ENCODE data around the gene INTS11. TPM values are rescaled to one million over a fixed set of nuclear protein-coding genes. Genes with fewer than 3 reads are reported as not detected.

The INTS11 gene
- total and polyA plus RNA-seq, 2 experiments from 2014 or later, result 75.8 to 124 TPM

DNA sequence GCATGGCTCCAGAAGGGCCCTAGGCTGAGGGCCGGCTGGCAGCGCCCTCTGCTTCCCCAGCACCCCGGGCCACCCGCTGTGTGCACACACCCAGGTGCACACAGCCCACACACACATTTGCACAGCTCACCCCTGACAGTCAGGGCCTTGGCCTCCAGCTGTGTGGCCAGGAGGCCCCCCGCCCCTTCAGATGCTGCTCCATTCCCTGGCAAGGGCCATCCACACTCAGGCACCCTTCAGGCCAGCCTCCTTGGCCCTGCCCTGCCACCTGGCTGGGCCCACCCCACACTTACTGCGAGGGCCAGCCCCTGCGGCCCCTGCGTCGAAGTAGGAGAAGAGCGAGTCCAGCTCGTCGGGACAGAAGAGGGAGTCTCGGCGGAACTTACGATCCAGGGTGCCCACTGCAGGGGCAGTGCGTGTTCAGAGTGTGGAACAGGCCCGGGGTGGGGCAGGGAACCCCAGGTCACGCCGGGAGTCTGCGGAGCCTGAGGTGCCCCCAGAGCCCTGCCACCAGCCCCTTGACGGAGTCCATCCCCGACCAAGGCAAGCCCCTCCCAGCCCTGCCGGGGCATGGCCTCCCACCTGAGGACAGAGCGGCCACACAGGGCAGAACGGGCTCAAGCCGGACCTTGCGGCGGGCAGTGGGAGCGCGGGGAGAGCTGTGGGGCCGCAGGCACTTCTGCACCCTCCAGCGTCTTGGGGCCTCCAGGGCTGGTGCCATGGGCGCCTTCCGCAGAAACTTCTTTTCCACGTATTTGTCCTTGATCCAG is 29.1 kb downstream of the INTS11 start:
- H3K4me3 ChIP-seq, result no peak overlapping the region
- H3K27ac ChIP-seq, result no peak overlapping the region
- H3K4me1 ChIP-seq (ENCODE audit: low read depth), result no peaks in the 10 kb centered on the region
- no peaks in the 10 kb centered on the region for H3K36me3 ChIP-seq
- DNase-seq (ENCODE audit: low read depth in 1 of 2, low spot score in 1 of 2), result no peak
- H3K27me3 ChIP-seq, result no peaks in the 10 kb centered on the region
- TF ChIP-seq, protein P1, sequence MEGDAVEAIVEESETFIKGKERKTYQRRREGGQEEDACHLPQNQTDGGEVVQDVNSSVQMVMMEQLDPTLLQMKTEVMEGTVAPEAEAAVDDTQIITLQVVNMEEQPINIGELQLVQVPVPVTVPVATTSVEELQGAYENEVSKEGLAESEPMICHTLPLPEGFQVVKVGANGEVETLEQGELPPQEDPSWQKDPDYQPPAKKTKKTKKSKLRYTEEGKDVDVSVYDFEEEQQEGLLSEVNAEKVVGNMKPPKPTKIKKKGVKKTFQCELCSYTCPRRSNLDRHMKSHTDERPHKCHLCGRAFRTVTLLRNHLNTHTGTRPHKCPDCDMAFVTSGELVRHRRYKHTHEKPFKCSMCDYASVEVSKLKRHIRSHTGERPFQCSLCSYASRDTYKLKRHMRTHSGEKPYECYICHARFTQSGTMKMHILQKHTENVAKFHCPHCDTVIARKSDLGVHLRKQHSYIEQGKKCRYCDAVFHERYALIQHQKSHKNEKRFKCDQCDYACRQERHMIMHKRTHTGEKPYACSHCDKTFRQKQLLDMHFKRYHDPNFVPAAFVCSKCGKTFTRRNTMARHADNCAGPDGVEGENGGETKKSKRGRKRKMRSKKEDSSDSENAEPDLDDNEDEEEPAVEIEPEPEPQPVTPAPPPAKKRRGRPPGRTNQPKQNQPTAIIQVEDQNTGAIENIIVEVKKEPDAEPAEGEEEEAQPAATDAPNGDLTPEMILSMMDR (IDR thresholded peaks at IDR 0.05; ENCODE audit: low read depth, low read length), result no peak
- H3K9me3 ChIP-seq (ENCODE audit: low read depth), result no peaks in the 10 kb centered on the region

DNA sequence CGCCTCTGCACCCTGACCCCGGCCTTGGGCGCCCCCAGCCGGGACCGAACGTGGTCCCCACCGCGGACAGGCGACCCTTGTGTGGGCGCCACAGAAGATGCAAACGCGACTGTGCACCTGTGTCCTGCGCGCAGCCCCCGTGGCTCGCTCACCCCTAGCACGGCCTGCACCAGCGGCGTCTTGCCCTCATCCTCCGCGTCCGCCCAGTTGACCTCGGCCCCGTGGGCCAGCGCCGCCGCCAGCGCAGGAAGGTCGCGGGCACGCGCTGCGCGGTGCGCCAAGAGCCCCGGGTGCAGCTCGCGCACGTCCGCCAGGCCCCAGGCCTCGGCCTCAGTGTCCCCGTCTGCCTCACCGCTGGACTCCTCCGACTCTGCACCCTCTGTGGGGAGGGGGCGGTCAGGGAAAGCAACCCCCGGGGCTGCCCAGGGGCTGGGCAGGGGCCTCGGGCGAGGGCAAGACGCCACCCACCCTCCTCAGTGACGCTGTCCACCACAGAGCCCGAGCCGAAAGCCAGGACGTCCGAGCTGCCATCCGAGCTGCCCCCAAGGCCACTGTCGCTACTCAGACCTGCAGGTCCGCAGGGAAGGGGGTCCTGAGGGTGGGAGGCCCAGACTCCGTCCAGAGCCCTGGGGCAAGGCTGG is 30.1 kb downstream of the INTS11 start:
- no peak for DNase-seq (ENCODE audit: low read depth in 1 of 2, low spot score in 1 of 2)
- Histone ChIP-seq H3K9me3 (ENCODE audit: low read depth) (no peaks in the 10 kb centered on the region), H3K4me3 (no peak overlapping the region), H3K4me1 (ENCODE audit: low read depth) (no peaks in the 10 kb centered on the region), H3K27me3 (no peaks in the 10 kb centered on the region), H3K36me3 (no peaks in the 10 kb centered on the region), H3K27ac (no peak overlapping the region)
- TF ChIP-seq, protein P1 (IDR thresholded peaks at IDR 0.05; ENCODE audit: low read depth, low read length), result no peak

- H3K27ac ChIP-seq, result no peak overlapping the region
- DNase-seq (ENCODE audit: low read depth in 1 of 2, low spot score in 1 of 2), result no peak
- no peak overlapping the region for H3K4me3 ChIP-seq
Observed at GRCh38 chr1:1293263-1294249, 30.9 kb downstream of the INTS11 start.

DNA sequence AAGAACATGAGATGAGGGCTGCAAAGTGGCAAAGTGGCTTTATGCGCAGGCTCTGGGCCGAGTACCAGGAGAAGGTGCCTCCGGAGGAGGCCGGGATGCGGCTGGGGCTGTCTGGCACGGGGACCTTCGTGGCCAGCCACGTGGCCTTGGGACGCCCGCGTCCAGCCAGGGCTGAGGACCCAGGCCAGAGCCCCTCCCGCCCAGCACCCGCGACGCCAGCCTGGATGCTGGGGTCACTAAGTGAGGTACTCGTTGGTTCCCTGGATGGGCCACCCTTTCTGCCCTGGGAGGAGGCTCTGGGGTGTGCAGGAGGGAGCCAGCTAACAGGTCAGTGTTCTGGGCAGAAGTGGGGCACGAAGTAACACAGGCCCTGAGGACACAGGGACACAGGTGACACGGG is 31.6 kb downstream of the INTS11 start:
- Histone ChIP-seq H3K9me3 (ENCODE audit: low read depth) (no peaks in the 10 kb centered on the region), H3K27me3 (no peaks in the 10 kb centered on the region), H3K4me3 (no peak overlapping the region), H3K36me3 (no peaks in the 10 kb centered on the region), H3K4me1 (ENCODE audit: low read depth) (no peaks in the 10 kb centered on the region), H3K27ac (no peak overlapping the region)
- DNase-seq (ENCODE audit: low read depth in 1 of 2, low spot score in 1 of 2), result no peak
- TF ChIP-seq, protein P1 (IDR thresholded peaks at IDR 0.05; ENCODE audit: low read depth, low read length), result no peak

More at GRCh38 chr1:1293263-1294249, 30.9 kb downstream of the INTS11 start:
- no peaks in the 10 kb centered on the region for H3K36me3 ChIP-seq
- H3K27me3 ChIP-seq, result no peaks in the 10 kb centered on the region
- H3K9me3 ChIP-seq (ENCODE audit: low read depth), result no peaks in the 10 kb centered on the region
- H3K4me1 ChIP-seq (ENCODE audit: low read depth), result no peaks in the 10 kb centered on the region
- TF ChIP-seq, protein P1 (IDR thresholded peaks at IDR 0.05; ENCODE audit: low read depth, low read length), result no peak

DNA sequence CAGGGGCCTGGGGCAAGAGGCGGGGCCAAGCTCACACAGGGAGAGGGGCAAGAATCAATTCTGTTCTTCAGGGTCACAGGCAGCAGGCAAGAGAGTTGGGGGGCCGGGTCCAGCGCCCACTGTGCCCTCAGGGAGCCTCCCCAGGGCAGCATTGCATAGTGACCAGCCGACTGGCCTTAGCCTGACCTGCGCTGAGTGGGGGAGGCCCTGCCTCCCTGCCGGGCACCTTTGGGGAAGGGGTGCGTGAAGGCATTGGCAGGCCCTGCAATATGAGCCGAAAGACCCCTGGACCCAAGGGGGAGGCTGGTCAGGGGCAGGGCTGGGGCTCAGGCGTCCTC is 32.0 kb downstream of the INTS11 start:
- Histone ChIP-seq H3K36me3 (no peaks in the 10 kb centered on the region), H3K4me3 (no peak overlapping the region), H3K9me3 (ENCODE audit: low read depth) (no peaks in the 10 kb centered on the region), H3K27me3 (no peaks in the 10 kb centered on the region), H3K27ac (no peak overlapping the region), H3K4me1 (ENCODE audit: low read depth) (no peaks in the 10 kb centered on the region)
- no peak for DNase-seq (ENCODE audit: low read depth in 1 of 2, low spot score in 1 of 2)
- TF ChIP-seq, protein P1 (IDR thresholded peaks at IDR 0.05; ENCODE audit: low read depth, low read length), result no peak

Data from cardiac muscle cell (in vitro differentiated cells and primary cell).